ENCODE data around the gene GANC.

DNA sequence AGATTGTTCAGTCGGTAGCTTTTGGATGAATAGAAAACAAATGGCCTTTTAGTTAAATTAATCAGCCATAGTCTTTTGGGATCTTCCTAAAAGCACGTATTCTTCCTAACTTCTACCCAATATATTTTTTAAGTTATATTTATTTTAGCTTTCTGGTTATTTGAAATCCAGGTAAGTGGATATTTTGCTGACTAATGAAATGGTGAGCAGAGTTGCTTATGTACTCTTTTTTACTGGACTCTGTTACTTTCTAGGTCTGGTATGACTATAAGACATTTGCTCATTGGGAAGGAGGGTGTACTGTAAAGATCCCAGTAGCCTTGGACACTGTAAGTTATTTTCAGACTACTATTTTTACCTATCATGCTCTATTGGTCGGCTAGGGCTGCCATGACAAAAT is 72.5 kb downstream of the GANC start:
- TF ChIP-seq, protein P1, sequence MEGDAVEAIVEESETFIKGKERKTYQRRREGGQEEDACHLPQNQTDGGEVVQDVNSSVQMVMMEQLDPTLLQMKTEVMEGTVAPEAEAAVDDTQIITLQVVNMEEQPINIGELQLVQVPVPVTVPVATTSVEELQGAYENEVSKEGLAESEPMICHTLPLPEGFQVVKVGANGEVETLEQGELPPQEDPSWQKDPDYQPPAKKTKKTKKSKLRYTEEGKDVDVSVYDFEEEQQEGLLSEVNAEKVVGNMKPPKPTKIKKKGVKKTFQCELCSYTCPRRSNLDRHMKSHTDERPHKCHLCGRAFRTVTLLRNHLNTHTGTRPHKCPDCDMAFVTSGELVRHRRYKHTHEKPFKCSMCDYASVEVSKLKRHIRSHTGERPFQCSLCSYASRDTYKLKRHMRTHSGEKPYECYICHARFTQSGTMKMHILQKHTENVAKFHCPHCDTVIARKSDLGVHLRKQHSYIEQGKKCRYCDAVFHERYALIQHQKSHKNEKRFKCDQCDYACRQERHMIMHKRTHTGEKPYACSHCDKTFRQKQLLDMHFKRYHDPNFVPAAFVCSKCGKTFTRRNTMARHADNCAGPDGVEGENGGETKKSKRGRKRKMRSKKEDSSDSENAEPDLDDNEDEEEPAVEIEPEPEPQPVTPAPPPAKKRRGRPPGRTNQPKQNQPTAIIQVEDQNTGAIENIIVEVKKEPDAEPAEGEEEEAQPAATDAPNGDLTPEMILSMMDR (IDR thresholded peaks at IDR 0.05 in 8 of 11, conservative IDR thresholded peaks at IDR 0.05 in 3 of 11) = no peak
- TF ChIP-seq POLR2AphosphoS5 (IDR thresholded peaks at IDR 0.05) = no peak
